NOMO-1 (cell line): ENCODE results near the gene CENPW.

Experiments
- DNase-seq, 2 experiments: peaks; one replicate each; lab custom pipeline; 2025; ENCODE audit not compliant: unreplicated experiment in 2 of 2; lab: John Stamatoyannopoulos, UW

The CENPW gene

DNA sequence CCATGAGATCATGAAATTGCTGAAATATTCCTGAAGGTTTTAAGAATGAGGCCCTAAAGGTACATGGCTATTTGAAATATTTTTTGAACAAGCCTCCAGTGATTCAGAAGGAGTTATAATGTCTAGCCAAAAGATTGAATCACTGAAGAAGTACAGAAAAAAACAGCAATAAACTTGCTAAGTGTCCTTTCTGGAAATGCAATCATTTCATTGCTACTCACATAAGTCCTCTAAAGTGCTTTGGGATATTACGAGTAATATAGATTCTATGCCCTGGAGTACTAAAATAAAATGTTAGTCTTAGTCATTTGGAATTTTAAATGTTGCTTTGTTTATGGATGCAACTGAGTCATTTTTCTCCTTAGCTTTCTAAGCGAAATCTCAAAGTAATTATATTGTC, 32.7 kb downstream of the CENPW start:
- no peak for DNase-seq

DNA sequence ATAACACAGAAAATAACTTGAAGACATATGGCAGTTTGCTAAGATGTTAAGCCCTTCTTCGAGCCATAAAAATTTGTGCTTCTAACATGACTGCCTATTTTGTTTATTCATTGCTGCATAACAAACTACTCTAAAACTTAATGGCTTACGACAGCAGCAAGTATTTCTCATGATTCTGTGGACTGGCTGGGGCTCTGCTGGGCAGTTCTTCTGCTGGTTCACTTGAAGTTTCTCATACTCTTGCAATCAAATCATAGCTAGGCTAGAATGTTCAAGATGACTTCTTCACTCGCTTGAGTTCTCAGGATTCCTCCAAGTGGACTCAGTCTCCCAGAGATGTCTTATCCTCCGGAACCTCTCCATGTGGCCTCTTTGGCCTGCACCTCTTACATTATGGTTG, 33.4 kb downstream of the CENPW start:
- no peak for DNase-seq

DNA sequence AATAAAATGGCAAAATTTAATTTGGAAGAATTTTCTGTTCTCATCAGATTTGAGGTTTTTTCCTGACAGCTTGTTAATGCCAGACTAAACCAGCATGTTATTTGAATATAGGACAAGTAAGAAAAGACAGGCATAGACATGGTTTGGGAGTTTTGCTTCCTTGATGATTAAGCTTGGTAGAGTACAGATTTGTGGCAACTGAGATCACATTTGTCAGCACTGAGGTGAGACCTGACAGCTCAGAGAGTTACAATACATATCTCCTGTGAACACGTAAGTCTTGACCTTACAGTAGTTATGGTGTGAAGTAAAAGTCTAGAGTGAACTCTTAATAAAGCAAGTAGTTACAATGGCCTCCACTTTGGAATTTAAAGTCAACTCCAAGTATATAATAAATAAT, 34.5 kb downstream of the CENPW start:
- DNase-seq, result no peak

DNA sequence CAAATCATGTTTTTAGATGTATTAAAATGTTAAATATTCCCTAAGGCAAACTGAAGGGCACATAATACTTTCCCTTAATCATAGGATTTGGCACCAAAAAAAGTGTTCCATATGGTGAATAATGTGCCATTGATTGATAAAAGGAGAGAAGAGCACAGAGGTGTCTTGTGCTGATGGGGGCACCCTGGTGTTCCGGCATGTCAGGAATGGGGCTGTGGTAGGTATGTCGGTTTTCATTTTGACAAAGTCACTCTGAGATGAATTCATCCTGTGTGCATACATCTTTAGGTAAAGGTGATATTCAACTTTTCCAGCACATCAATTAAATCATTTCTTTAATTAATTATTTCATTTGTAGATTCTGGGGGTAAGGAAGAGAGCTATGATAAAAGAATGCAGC, 36.8 kb downstream of the CENPW start:
- DNase-seq, result no peak

DNA sequence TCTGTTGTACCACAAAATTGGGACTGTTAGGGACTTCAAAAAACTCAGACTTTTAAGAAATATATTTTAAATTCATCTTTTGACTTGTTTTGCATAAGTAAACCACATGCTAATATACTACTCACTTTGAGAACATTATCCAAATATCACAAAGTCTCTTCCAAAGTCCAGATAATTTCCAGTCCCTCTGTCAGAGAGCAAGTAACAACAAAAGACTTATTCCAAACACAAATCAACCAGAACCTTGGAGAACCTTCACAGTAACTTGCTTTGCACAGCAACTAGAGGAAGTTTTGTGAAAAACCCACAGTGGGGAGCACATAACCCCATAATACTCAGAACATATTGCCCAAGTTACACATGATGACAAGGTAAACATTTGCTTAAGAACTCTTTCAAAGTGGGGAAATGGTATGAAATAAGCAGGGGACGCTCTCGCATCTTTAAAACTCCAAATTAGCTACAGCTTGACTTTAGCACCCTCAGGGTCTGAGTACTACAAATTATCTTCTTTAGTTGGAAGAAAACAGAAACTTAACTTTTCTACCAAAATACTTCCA, 37.8 kb downstream of the CENPW start:
- no peak for DNase-seq

DNA sequence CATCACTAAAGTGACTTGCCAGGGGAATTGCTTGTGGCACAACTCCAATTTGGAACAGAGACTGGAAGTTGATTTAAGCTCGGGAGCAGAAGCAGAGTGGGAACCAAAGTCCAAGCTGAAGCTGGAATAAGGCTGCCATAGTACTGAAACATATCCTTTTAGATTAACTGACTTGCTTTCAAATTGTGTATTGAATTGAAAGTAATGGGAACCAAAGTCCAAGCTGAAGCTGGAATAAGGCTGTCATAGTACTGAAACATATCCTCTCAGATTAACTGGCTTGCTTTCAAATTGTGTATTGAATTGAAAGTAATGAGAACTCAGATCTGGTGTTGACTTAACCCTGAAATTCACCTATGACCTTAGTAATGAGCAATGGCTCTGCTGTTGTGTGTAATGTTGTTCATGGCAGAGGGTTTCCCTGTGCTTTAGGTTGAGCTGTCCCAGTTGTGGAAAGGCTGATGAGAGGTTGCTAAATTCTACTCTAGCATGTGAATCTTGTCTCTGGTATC, 40.2 kb downstream of the CENPW start:
- no peak for DNase-seq

DNA sequence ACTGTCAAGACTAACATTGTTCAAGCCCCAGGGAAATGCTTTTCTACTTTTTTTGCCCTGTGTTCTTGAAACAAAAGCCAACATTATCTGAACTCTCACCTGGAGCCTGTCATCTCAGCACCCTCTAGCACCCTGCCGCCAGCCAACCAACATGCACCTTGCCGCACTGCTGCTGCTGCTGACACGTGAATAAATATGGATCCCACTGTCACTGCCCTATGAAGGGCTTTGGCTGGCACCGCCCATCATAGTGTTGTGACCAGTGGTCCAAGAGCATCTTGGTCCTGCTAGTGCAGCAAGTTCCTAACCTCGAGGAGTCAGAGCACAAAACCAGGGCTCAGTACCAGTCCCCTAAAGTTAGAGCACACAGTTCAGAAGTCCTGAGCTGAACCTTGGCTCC, 41.6 kb downstream of the CENPW start:
- no peak for DNase-seq

DNA sequence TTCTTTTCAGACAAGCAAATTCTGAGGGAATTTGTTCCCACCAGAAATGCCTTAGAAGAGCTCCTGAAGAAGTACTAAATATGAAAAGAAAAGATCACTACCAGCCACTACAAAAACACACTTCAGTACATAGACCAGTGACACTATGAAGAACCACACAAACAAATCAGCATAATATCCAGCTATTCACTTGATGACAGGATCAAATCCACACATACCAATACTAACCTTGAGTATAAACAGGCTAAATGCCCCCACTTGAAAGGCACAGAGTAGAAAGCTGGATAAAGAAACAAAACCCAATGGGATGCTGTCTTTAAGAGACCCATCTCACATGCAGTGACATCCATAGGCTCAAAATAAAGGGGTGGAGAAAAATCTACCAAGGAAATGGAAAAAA, 43.3 kb downstream of the CENPW start:
- no peak for DNase-seq

DNA sequence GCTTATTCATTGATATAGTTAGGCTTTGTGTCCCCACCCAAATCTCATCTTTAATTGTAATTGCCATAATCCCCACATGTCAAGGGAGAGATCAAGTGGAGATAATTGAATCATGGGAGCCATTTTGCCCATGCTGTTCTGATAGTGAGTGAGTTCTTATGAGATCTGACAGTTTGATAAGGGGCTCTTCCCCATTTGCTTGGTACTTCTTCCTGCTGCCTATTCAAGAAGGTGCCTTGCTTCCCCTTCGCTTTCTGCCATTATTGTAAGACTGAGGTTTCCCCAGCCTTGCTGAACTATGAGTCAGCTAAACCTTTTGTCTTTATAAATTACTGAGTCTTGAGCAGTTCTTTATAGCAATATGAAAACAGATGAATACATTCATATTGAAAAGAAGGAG, 45.6 kb downstream of the CENPW start:
- no peak for DNase-seq

DNA sequence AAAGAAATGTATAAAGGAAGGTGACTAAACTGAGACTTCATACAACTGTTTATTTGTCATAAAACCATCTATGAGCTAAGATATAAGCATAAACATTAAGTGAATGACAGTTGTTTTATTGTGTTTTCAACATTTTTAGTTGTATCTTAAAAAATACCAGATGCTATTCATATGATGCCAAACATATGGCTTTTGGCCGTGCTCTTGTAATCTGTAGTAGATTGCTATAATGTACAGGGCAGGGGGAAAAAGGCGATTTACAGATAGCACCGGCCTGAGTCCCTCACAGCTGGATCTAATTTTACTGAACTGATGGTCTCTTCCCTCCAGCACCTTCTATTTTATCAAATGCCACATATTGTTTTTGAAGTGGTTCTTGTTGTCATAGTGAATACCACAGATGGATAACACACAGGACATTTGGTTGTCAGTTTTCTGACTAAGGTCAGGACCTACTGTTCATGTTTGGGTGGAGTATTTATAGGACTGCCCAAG, 48.2 kb downstream of the CENPW start:
- no peak for DNase-seq

DNA sequence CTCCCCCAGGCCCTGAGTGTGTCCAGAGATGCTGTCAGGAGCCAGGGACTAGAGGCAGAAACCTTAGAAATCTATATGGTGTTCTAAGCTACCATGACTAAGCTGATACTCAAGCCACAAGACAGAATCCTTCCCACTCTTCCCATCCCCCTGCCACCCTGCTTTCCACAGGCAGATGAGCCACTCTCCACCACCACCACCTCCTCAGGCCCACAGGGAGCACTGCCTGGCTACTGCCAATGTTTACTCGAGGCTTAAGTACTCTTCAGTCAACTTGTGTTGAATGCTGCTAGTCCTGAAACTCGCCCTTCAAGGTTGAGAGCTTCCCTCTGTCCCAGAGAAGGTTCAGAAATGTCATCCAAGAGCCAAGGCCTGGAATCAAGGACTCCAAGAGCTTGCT, 56.2 kb downstream of the CENPW start:
- DNase-seq, result no peak
